BLaER1 treated with 17β-estradiol and CSF1 and Interleukin-3, amounts not matched to agents 10 nM and 100 nM (cell line): ENCODE data around the gene C11orf21.
A peak's percentile ranks its signal among the peaks of the same experiment; 100 is the strongest.

Experiments
- H3K27ac ChIP-seq, 11 experiments: shearing (Covaris generic); formaldehyde crosslinking; 2 replicates each; pipeline ENCODE4 v1.8.1; 2022
- H3K27me3 ChIP-seq, 11 experiments: shearing (Covaris generic); formaldehyde crosslinking; 2 replicates each; pipeline ENCODE4 v1.8.1; 2022
- H3K36me3 ChIP-seq, 11 experiments: shearing (Covaris generic); formaldehyde crosslinking; 2 replicates each; pipeline ENCODE4 v1.8.1; 2022
- H3K4me1 ChIP-seq, 10 experiments: shearing (Covaris generic); formaldehyde crosslinking; 2 replicates each; pipeline ENCODE4 v1.8.1; 2022
- H3K4me2 ChIP-seq, 11 experiments: shearing (Covaris generic); formaldehyde crosslinking; 2 replicates each; pipeline ENCODE4 v1.8.1; 2022
- H3K4me3 ChIP-seq, 10 experiments: shearing (Covaris generic); formaldehyde crosslinking; 2 replicates each; pipeline ENCODE4 v1.8.1; 2022
- H3K9ac ChIP-seq, 11 experiments: shearing (Covaris generic); formaldehyde crosslinking; 2 replicates each; pipeline ENCODE4 v1.8.1; 2022
- H3K9me3 ChIP-seq, 11 experiments: shearing (Covaris generic); formaldehyde crosslinking; replicated peaks in 1 of 11; 2 replicates each; pipeline ENCODE4 v1.8.1; 2022
- H4K20me1 ChIP-seq, 11 experiments: shearing (Covaris generic); formaldehyde crosslinking; 2 replicates each; pipeline ENCODE4 v1.8.1; 2022
- Cebpa-rat ChIP-seq, 11 experiments: shearing (Covaris generic); IDR thresholded peaks; 2 replicates each; pipeline ENCODE4 v1.8.1; 2022

C11orf21 gene

DNA sequence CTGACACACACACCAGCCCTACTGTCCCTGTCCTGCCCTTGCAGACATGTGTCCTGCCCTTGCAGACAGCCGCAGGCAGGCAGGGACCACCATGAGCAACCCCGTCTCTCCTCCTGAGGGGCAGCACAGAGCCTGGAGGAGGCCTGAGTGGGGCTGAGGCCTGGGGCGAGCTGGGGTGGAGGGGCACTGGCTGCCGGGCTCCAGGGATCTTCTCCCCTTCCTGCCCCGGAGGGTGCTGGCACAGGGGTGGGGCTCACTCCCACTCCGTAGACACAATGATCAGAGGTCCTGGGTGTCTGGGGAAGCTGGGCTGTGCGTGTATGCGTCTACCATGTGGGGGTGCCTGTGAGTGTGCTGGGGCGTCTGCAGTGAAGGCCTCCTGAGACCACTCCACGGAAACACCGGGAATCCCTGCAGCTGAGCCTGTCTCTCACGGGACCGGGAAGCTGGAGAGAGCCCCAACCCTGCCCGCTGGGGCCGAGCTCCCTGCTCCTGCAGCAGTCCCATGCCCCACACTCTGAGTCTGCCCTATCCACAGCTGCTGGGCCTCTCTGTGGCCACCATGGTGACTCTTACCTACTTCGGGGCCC, 683 bp upstream of the C11orf21 start:
- peaks cover 77 to 92% (median 83%) of the 10 kb centered on the region in 10 experiments for H3K4me1 ChIP-seq
- H3K9me3 ChIP-seq, result no peaks in the 10 kb centered on the region
- peak overlapping the region; percentile 81 to 100 (median 97) for H3K4me2 ChIP-seq
- H3K27me3 ChIP-seq, result peaks cover 0 to 11% (median 0%) of the 10 kb centered on the region in 11 experiments; a peak in 4 of 22 replicates
- H3K27ac ChIP-seq, result peak overlapping the region; percentile 21 to 78 (median 60); a peak in 19 of 22 replicates
- H3K9ac ChIP-seq, result peak overlapping the region; percentile 29 to 76 (median 67); a peak in 21 of 22 replicates
- peak overlapping the region in 9 of 10 experiments; percentile 2 to 74 (median 58); a peak in 15 of 20 replicates for H3K4me3 ChIP-seq
- peaks cover 0 to 33% (median 5%) of the 10 kb centered on the region in 11 experiments; a peak in 11 of 22 replicates for H4K20me1 ChIP-seq
- TF ChIP-seq Cebpa-rat (IDR thresholded peaks at IDR 0.05), result no peak
- peaks cover 0 to 23% (median 0%) of the 10 kb centered on the region in 11 experiments; a peak in 8 of 22 replicates for H3K36me3 ChIP-seq

DNA sequence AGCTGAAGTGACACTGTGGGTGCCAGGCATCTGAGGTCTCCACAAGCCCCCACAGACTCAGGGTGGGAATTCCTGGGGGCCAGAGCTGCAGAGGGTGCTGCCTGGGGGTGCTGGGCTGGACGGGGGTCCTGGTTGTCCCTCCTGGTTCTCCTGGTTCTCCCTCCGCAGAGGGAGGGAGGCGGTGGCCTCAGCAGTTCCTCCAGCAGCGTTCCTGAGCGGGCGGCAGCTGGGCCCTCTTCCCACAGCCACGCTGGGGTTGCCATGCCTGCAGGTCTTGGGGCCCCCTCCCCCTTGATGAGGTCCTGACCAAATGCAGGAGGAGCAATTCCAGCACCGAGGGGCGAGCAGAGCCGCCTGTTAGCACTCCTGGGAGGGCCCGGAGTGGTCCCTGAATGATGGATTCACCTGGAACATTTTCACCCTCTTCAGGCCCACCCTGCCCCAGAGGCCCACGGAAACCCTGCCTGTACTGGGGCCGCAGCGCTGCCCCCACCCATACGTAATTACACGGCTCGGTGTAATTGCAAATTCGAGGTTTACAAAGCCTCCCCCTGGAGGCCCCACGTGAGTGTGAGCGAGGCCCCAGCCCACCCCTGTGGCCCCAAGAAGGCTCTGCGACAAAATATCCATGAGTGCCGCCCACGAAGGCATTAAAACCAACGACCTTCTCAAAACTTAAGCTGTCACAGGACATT, 635 bp downstream of the C11orf21 start:
- Histone ChIP-seq H3K4me2 (peak overlapping the region; percentile 81 to 100 (median 97)), H3K27ac (peak overlapping the region in 9 of 11 experiments; percentile 20 to 78 (median 64); a peak in 18 of 22 replicates), H3K9me3 (no peaks in the 10 kb centered on the region), H4K20me1 (peaks cover 0 to 44% (median 5%) of the 10 kb centered on the region in 11 experiments; a peak in 11 of 22 replicates), H3K9ac (peak overlapping the region in 10 of 11 experiments; percentile 32 to 76 (median 68); a peak in 18 of 22 replicates), H3K27me3 (peaks cover 0 to 11% (median 0%) of the 10 kb centered on the region in 11 experiments; a peak in 4 of 22 replicates), H3K4me3 (peak overlapping the region in 7 of 10 experiments; percentile 40 to 74 (median 65); a peak in 14 of 20 replicates), H3K4me1 (peaks cover 65 to 78% (median 71%) of the 10 kb centered on the region in 10 experiments), H3K36me3 (peaks cover 0 to 30% (median 0%) of the 10 kb centered on the region in 11 experiments; a peak in 9 of 22 replicates)
- TF ChIP-seq Cebpa-rat (IDR thresholded peaks at IDR 0.05), result no peak

DNA sequence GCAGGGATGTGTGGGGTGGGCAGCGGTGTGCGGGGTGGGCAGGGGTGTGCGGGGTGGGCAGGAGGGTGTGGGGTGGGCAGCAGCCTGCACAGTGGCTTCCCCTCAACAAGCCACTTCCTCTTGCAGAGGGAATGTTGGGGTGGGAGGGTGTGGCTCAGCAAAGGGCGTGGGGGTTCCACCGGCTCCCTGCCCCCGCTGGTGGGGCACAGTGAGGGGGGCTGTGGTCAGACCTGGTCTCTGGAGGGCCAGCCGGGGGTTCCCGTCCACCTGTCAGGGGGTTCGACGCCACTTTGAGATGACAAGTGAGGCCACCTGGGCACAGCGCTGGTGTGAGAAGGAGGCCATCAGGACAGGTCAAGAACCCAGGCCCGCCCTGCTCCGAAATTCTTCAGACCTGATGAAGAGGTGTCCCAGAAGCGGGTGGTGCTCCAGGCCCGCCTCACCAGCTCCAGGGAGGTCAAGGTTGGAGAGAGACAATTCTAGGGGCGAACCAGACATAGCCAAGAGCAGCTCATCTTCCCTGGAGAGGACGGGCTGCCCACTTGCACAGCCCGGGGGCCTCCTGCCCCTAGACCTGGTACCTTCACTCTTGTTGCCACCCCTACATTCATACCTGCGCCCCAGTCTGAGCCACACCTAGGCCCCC, 1.3 kb downstream of the C11orf21 start:
- H4K20me1 ChIP-seq, result peaks cover 0 to 43% (median 5%) of the 10 kb centered on the region in 11 experiments; a peak in 11 of 22 replicates
- H3K36me3 ChIP-seq, result peaks cover 0 to 30% (median 0%) of the 10 kb centered on the region in 11 experiments; a peak in 9 of 22 replicates
- no peak for TF ChIP-seq Cebpa-rat (IDR thresholded peaks at IDR 0.05)
- H3K4me1 ChIP-seq, result peaks cover 59 to 72% (median 64%) of the 10 kb centered on the region in 10 experiments
- H3K4me3 ChIP-seq, result peak overlapping the region in 7 of 10 experiments; percentile 29 to 74 (median 65); a peak in 14 of 20 replicates
- H3K27me3 ChIP-seq, result peaks cover 0 to 11% (median 0%) of the 10 kb centered on the region in 11 experiments; a peak in 4 of 22 replicates
- H3K4me2 ChIP-seq, result peak overlapping the region; percentile 81 to 100 (median 97)
- peak overlapping the region in 8 of 11 experiments; percentile 20 to 78 (median 60); a peak in 13 of 22 replicates for H3K27ac ChIP-seq
- peak overlapping the region in 9 of 11 experiments; percentile 32 to 76 (median 68); a peak in 15 of 22 replicates for H3K9ac ChIP-seq
- no peaks in the 10 kb centered on the region for H3K9me3 ChIP-seq

DNA sequence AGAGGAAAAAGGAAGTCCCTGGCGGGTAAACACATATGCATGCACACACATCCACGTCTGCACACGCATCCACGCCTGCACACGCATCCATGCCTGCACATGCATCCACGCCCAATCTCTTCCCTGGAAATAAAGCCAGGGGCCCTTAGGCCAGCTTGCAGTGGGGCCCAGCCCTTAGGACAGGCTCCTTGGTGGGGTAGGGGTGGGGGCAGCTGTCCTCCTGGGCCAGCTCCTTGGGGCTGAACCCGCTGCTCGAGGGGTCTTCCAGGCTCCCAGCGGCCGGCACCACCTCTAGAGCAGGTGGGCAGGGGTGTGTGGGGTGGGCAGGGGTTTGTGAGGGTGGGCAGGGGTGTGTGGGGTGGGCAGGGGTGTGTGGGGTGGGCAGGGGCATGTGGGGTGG, 1.9 kb downstream of the C11orf21 start:
- peak overlapping the region; percentile 32 to 85 (median 56); a peak in 20 of 22 replicates for H3K4me2 ChIP-seq
- peak overlapping the region in 1 of 11 experiments; percentile 46; a peak in 1 of 22 replicates for H3K9ac ChIP-seq
- TF ChIP-seq Cebpa-rat (IDR thresholded peaks at IDR 0.05), result no peak
- H3K36me3 ChIP-seq, result peaks cover 0 to 30% (median 0%) of the 10 kb centered on the region in 11 experiments; a peak in 9 of 22 replicates
- no peak overlapping the region for H3K27ac ChIP-seq
- H3K27me3 ChIP-seq, result peaks cover 0 to 11% (median 0%) of the 10 kb centered on the region in 11 experiments; a peak in 4 of 22 replicates
- H4K20me1 ChIP-seq, result peaks cover 0 to 49% (median 5%) of the 10 kb centered on the region in 11 experiments; a peak in 11 of 22 replicates
- H3K9me3 ChIP-seq, result no peaks in the 10 kb centered on the region
- peaks cover 52 to 65% (median 58%) of the 10 kb centered on the region in 10 experiments for H3K4me1 ChIP-seq
- H3K4me3 ChIP-seq, result peak overlapping the region in 1 of 10 experiments; percentile 39; a peak in 1 of 20 replicates

DNA sequence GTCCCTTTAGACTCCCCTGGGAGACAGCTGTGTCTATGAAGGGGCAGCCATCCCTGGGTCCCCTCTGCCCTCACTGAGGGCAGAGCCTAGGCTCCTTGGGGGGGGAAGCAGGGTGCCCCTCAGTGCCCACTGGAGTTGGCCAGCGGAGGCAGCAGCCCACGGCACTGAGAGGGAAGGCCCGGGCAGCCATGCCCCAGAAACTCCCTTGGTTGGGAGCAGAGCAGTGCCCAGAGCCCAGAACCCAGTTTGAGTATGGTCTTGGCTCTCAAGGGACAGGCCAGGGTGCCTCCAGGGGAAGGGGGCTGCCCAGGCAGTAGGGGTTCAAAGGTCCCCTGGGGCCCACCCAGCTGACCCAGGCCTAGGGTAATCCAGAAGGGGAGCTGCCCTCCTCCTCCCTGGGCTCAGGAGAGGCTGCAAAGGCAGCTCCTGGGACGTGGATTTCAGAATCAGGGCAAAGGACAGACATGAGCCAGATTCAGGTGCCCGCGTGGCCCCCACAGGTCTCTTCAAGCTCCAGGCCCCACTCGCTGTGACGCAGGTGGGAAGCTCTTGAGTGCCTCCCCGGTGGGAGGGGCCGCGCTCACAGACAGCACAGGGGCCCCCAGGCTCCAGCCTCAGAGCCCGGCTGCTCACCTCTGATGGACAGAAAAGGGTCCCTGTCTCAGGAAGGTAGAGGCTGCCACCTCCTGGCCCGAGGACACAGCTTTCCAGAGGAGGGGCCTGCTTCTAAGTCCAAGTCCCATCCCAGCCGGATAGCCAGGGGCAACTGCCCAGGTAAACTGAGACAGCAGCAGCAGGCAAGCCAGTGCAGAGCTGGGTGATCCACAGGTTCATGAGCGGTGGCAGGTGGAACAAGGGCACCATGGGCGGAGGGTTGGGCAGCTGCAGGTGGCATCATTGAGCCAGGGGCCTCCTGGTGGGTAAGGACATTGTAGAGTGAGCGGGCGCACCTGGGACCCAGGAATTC, 2.6 kb downstream of the C11orf21 start:
- Histone ChIP-seq H3K4me1 (peaks cover 49 to 60% (median 53%) of the 10 kb centered on the region in 10 experiments), H3K27ac (peak overlapping the region in 3 of 11 experiments; percentile 1 to 23 (median 20); a peak in 1 of 22 replicates), H3K27me3 (peaks cover 0 to 11% (median 0%) of the 10 kb centered on the region in 11 experiments; a peak in 5 of 22 replicates), H3K9me3 (no peaks in the 10 kb centered on the region), H3K36me3 (peaks cover 0 to 30% (median 0%) of the 10 kb centered on the region in 11 experiments; a peak in 9 of 22 replicates), H3K4me2 (peak overlapping the region; percentile 32 to 85 (median 56); a peak in 20 of 22 replicates), H4K20me1 (peaks cover 0 to 56% (median 5%) of the 10 kb centered on the region in 11 experiments; a peak in 12 of 22 replicates), H3K9ac (peak overlapping the region in 3 of 11 experiments; percentile 4 to 46 (median 12); a peak in 4 of 22 replicates), H3K4me3 (peak overlapping the region in 1 of 10 experiments; percentile 39; a peak in 1 of 20 replicates)
- TF ChIP-seq Cebpa-rat (IDR thresholded peaks at IDR 0.05), result no peak

DNA sequence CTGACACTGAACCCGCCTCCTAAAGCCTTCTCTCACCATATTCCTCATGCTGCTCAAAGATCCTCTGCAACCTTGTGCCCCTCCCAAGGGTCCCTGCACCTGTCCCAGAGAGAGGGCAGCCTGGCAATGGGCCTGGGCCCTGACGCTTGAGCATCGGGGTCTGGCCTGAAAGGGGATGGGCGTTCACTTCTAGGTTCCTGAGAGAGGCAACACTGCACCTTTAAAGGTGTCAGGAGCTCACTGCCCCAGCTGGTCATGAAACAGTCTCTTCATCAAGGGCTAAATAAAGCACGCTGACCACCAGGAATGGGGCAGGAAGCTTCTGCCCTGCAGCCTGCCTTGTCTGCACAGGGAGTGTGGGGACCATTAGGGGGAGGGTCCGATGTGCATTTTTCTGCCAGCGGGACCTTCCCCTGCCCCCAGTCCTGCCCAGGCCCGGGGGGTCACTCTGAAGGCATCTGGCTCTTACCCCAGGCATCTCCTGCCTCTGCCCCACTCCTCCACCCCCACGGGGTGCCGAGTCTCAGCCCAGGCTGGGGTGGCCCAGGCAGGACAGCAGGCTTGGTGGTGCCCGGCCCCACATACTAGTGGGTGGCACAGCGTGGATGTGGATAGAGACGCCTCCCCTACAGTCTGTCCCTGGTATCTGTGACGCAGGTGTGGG, 3.5 kb downstream of the C11orf21 start:
- Histone ChIP-seq H3K27me3 (peaks cover 0 to 16% (median 0%) of the 10 kb centered on the region in 11 experiments; a peak in 6 of 22 replicates), H3K27ac (0 out of 22 replicates have a peak overlapping the region, but pooled peaks of 3 of the 11 experiments have one; percentile 1 to 23 (median 20)), H3K36me3 (peaks cover 0 to 30% (median 0%) of the 10 kb centered on the region in 11 experiments; a peak in 9 of 22 replicates), H3K4me2 (peak overlapping the region in 7 of 11 experiments; percentile 32 to 85 (median 57); a peak in 11 of 22 replicates), H3K9ac (0 out of 22 replicates have a peak overlapping the region, but pooled peaks of 1 of the 11 experiments have one; percentile 46), H3K4me1 (peaks cover 41 to 59% (median 46%) of the 10 kb centered on the region in 10 experiments), H4K20me1 (peaks cover 0 to 57% (median 5%) of the 10 kb centered on the region in 11 experiments; a peak in 12 of 22 replicates), H3K9me3 (no peaks in the 10 kb centered on the region), H3K4me3 (no peak overlapping the region)
- no peak for TF ChIP-seq Cebpa-rat (IDR thresholded peaks at IDR 0.05)
